A204.1 (cell line): ENCODE results near the gene PDK2.

Source experiments
- FAIRE-seq: peaks from 2 replicates; lab custom pipeline; 2012; peaks lifted over from hg19 to GRCh38; lab: Jason Lieb, UNC

The PDK2 gene

GRCh38 chr17:50151937-50152547, 56.9 kb downstream of the PDK2 start:
- FAIRE-seq, result no peak

- no peak for FAIRE-seq
These were observed 57.6 kb downstream of the PDK2 start for GRCh38 chr17:50152736-50153135.

GRCh38 chr17:50153650-50154575, 58.8 kb downstream of the PDK2 start:
- no peak for FAIRE-seq

GRCh38 chr17:50154604-50155003, 59.5 kb downstream of the PDK2 start:
- FAIRE-seq, result no peak

GRCh38 chr17:50155115-50155819, 60.1 kb downstream of the PDK2 start:
- no peak for FAIRE-seq

- no peak for FAIRE-seq
These were observed 62.7 kb downstream of the PDK2 start for GRCh38 chr17:50157891-50158290.

- no peak for FAIRE-seq
These were observed 66.1 kb downstream of the PDK2 start for GRCh38 chr17:50161023-50161910.
